GM19043 (cell line): Measurements from ENCODE around the gene GADD45GIP1.
A peak's percentile ranks its signal among the peaks of the same experiment; 100 is the strongest.
"Not testable (repeated sequence)": the region's sequence is repeated elsewhere in the genome, so short reads cannot be mapped to it uniquely, and the experiment has no call there.

Source experiments
- ATAC-seq: cut with Tn5 transposase; IDR thresholded peaks from one replicate; pipeline ENCODE4 v1.9.1; 2021; ENCODE audit warnings: low read depth; ENCODE audit not compliant: unreplicated experiment

The GADD45GIP1 gene

DNA sequence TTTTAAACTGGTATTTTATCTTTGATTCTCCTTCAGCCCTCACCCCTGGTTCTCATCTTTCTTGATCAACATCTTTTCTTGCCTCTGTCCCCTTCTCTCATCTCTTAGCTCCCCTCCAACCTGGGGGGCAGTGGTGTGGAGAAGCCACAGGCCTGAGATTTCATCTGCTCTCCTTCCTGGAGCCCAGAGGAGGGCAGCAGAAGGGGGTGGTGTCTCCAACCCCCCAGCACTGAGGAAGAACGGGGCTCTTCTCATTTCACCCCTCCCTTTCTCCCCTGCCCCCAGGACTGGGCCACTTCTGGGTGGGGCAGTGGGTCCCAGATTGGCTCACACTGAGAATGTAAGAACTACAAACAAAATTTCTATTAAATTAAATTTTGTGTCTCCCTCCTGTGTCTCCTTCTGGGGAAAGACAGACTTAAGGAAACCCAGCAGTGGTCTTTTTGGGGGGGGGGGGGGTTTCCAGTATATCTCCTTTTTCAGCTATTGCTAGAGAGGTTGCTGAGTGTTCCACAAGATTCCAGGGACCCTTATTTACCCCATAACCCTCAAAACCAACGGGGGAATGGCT, 12.8 kb downstream of the GADD45GIP1 start:
- no peak for ATAC-seq

DNA sequence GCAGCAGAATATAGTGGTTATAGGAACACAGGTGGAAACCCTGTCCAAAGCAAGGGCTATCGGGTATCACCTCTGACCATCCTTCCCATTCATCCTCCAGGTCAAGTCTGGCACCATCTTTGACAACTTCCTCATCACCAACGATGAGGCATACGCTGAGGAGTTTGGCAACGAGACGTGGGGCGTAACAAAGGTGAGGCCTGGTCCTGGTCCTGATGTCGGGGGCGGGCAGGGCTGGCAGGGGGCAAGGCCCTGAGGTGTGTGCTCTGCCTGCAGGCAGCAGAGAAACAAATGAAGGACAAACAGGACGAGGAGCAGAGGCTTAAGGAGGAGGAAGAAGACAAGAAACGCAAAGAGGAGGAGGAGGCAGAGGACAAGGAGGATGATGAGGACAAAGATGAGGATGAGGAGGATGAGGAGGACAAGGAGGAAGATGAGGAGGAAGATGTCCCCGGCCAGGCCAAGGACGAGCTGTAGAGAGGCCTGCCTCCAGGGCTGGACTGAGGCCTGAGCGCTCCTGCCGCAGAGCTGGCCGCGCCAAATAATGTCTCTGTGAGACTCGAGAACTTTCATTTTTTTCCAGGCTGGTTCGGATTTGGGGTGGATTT, 13.5 kb downstream of the GADD45GIP1 start:
- no peak for ATAC-seq

DNA sequence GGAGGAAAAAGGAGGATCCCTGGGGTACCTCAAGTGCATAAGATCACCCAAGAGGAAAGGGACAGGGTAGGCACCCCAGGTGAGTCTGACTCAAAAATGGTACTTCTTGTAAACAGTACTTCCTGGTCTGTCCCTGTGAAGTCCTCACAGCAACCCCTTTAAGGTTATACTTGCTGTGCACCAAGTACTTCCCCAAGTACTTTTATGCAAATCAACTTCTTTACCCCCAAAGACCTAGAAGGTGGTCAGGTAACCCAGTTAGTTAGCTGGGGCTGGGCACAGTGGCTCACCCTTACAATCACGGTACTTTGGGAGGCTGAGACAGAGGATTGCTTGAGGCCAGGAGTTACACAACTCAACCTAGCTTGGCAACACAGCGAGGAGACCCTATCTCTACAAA, 16.1 kb downstream of the GADD45GIP1 start:
- ATAC-seq: no peak

DNA sequence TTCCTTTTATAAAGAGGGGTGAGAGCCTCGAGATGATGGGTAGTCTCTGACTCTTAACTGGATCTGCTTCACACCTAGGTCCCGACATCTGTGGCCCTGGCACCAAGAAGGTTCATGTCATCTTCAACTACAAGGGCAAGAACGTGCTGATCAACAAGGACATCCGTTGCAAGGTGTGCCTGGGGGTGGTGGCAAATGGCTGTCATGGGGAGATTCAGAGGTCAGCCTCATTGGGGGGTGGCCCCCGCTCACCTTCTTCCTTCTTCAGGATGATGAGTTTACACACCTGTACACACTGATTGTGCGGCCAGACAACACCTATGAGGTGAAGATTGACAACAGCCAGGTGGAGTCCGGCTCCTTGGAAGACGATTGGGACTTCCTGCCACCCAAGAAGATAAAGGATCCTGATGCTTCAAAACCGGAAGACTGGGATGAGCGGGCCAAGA, 17.0 kb downstream of the GADD45GIP1 start:
- no peak for ATAC-seq

DNA sequence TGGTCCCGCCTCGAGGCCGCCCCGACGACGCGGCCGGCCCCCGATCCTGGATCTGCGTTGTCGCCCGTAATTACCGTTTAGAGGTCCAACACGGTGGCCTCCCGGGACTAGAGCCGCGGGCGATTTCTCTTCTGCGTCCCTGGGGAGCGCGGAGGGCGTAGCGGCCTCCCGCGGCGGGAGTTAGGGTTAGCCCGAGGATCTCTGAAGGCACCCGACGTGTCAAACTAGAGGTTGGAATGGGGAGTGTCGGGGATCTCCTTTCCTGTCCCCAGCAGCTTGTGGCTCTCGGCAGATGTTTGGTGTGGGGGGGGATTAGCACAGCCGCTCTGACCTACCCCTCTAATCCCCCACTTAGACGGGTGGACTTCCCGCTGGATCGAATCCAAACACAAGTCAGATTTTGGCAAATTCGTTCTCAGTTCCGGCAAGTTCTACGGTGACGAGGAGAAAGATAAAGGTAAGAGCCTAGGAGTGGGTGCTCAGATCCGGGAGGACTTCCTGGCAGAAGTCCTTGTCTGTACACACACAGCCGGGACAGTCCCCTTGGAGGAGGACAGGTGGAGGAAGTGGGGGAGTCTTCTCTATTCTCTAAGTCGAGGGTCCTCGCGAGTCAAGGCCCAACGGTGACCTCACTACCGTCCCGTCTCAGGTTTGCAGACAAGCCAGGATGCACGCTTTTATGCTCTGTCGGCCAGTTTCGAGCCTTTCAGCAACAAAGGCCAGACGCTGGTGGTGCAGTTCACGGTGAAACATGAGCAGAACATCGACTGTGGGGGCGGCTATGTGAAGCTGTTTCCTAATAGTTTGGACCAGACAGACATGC, 18.0 kb downstream of the GADD45GIP1 start:
- ATAC-seq: no peak

DNA sequence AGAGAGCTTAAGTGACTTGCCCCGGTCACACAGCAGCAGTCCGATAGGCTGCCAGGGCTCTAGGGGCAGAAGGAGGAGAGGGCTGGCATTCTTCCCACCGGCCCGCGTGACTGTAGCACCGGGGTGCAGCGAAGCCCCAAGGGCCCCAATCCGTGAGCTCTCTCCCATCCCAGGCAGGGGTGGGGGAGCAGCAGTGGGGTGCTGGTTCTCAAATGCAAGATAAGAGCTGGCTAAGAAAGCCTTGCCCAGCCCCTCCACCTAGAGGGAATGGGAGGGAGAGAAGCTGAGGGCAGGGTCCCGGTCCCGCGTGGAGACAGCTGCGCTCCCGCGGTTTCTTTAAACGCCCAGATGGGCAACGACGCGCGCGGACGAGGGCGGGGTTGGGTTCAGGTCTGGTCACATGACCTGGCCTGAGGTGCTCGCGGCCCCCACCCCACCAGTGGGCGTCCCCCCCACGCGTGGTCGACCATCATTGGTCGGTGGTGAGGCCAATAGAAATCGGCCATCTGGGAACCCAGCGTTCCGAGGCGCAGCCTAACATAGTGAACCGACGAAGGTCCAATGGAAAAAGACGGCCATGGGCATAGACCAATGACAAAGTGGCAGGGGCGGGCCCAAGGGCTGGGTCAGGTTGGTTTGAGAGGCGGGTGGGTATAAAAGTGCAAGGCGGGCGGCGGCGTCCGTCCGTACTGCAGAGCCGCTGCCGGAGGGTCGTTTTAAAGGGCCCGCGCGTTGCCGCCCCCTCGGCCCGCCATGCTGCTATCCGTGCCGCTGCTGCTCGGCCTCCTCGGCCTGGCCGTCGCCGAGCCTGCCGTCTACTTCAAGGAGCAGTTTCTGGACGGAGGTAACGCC, 18.9 kb downstream of the GADD45GIP1 start, which contains the start of gene CALR:
TSS of gene CALR (plus strand) at position 683 of the 852 bp plus-strand sequence. CDS start at position 754, 71 bp downstream.
- peak; percentile 83 for ATAC-seq

DNA sequence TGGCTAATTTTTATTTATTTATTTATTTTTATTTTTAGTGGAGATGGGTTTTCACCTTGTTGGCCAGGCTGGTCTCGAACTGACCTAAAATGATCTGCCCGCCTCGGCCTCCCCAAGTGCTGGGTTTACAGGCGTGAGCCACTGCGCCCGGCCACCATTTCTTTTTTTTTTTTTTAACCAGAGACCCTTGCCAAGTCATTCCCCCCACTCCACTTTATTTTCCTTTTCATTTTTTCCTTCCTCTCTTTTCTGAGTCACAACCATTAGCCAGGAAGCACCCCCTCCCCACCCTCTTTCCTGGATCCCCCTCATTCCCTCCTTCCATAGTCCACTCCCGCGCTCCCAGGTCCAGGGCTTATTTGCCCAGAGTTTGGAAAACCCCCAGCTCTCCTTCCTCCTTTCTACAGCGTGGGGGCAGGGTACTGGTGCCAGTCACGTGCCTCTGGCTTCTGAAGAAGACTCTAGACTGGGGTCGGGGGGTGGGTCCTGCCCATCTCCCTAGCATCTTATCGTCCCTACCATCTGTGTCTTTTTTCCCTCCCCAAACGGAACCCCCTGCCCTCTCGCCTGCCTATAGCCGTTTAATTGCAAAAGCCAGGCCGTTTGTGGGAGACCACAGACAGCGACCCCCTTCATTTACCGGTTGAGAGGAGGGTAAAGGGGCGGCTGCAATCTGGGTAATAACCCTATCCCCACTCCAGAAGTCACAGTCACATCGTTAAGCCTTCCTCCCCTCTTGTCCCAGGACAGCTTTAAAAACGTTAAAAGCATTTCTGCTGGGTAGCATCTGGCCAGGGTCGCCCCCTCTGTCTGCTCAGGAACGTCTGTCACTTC, 19.7 kb downstream of the GADD45GIP1 start:
- no peak for ATAC-seq

DNA sequence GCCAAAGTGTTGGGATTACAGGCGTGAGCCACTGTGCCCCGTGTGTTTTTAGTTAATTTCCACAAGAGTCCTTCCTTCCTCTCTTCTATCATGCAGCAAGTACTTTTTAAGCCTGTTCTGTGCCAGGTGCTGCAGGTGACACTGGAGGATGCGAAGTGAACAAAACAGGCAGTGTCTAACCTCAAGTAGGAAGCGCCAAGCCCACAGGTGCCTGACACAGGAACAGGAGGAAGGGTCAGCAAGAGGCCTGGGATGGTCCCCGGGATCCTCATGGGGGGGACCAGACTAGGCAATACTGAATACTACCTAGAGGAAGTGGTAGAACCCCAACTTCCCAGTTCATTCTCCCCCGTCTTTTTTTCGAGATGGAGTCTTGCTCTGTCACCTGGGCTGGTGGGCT, 20.4 kb downstream of the GADD45GIP1 start:
- ATAC-seq: no peak

DNA sequence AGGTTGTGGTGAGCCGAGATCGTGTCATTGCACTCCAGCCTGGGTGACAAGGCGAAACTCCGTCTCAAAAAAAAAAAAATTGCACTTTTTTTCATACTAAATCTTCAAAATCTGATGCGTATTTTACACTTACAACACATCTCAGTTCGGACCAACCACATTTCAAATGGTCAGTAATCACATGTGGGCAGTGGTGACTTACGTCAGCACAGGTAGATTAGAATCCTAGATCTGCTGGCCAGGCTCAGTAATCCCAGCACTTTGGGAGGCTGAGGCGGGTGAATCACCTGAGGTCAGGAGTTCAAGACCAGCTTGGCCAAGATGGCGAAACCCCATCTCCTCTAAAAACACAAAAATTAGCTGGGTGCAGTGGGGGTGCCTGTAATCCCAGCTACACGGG, 22.0 kb downstream of the GADD45GIP1 start:
- no peak for ATAC-seq

DNA sequence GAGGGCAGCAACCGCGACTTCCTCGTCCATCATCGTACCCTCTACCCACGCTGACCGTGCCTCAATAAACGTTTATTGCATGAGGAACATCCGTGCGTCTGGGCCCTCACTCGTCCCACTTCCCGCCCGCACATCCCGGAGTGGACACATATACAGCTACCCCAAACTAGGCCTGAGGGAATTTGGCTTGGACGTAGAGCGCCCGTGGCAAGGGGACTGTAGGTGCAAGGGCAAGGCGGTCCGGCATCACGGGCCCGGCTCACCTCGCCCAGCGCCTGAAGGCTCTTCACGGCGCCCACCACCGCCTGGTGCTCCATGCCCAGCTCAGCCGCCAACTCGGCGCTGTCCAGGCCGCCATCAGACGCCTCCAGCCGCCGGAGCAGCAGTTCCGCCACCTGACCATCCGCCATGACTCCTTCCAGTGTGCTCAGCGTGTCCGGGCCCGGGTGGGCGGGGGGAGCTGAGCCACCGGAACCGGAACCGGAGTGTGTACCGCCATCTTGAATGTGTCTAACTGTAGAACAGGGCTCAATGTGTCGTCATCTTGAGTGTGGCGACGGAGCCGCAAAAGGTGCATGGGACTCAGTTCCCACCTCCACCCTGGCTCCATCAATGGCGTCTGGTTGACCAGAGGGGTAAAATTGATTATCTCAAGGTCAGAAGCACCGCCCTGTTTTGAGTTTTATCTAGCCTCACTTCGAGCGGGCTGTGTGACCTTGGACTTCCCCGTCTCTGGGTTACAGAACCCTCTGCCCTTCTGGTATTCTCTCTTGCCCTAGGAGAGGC, 23.5 kb downstream of the GADD45GIP1 start, which contains the start of gene FARSA:
TSS of gene FARSA (minus strand) at position 425 of the 786 bp plus-strand sequence. CDS start at position 410, 15 bp downstream.
- ATAC-seq: no peak

DNA sequence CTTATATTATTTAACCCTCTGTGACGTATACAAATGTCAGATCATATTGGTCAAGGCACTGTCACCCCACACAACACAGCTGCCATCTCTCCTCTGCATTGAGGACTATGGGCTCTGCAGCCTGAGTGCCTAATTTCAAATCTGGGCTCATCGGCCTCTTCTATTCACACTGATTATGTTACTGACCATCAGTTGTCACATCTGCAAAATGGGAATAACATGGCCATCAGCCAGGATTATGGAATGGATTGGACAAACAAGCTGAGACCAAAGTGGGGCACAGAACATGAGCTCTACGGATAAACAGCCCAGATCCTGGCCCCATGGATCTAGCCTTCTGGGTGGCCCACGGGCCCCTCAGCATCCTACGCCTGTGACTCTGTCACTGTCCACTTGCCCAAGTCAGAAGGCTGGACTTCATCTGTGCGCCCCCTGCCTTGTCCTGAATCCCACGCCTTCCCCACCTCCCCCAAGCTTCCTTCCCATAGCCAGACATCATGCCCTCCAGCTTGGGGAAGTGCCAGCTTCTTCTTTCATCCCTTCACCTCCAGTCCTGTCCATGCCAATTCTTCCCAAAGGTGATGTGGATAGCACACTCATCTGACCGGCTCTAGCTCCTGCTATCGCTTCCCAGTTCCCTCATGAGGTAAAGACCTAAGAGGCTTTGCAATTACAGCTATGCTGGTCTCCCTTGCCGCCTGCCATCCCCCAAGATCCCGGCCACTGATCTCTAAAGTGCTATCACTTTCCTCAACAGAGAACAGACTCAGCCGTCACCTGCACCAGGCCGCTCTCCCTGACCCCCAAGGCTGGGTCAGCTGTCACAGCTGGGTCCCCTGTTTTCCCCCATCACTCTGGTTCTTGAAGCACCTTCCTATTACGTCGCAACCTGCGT, 24.4 kb downstream of the GADD45GIP1 start:
- ATAC-seq: no peak

DNA sequence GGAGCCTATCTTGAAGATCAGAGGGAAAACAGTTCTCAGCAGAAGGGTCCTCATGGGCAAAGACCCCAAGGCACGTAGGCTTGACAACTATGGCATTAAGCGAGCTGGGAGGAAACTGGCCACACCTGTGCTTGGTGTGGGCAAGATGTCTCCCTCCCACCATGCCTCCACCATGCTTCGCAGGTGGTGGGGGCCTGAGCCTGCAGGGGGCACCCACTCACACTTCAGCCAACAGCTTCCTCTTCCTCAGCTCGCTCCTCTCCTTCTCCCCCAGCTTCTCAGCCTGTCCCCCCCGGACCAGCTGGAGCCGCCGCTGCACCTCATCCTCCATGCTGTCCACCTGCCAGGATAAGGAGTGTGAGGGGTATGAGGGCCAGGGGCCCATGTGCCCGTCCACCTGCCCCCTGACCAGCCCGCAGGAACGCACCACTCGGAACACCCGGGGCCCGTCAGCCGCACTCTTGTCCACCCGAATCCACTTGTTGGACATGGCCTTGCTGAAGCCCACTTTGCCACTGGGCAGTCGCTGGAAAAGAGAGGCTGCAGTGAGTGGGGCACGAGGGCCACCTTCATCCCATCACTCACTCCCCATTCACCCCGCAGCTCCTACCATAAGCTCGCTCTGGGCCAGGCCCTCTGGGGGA, 26.9 kb downstream of the GADD45GIP1 start:
- no peak for ATAC-seq

DNA sequence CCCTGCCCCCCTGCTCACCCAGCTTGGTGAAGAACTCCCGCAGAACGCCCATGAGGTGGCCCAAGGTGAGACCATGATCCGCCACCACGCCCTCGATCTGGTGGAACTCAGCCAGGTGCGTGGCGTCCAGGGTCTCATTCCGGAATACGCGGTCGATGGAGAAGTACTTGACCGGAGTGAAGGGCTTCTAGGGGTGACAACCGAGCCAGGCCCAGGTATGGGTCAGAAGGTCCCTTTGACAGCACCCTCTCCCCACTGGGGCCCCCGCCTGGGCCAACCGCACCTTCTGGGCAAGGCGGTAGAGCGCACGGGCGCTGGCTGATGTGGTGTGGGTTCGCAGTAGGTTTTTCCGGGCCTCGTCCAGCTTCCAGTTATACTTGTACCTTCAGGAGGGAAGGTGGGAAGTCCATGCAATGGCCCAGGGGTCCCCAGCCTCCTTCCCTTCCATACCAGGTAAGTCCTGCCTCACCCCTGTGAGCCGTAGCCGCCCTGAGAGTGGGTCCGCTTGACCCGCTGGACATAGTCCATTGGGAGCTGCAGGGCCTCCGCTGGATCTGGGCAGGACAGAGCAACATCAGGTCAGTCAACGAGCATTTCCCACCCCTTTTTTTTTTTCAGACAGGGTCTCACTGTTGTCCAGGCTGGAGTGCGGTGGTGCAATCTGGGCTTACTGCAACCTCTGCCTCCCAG, 32.3 kb downstream of the GADD45GIP1 start:
- ATAC-seq: no peak

DNA sequence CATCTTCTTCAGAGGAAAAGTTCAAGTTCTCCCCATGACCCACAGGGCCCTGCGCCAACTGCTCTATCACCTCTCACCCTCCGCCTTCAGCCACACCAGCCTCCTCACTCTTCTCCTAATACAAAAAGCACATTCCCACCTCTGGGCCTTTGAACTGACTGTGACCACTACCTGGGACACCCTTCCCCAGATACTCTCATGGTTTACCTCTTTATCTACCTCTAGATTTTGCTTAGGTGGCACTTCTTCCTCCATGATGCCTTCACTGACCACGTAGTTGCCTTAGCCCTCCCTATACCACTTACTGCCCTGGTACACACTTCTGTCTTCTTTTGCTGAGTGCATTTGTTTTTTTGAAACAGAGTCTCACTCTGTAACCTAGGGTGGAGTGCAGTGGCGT, 34.1 kb downstream of the GADD45GIP1 start:
- no peak for ATAC-seq

DNA sequence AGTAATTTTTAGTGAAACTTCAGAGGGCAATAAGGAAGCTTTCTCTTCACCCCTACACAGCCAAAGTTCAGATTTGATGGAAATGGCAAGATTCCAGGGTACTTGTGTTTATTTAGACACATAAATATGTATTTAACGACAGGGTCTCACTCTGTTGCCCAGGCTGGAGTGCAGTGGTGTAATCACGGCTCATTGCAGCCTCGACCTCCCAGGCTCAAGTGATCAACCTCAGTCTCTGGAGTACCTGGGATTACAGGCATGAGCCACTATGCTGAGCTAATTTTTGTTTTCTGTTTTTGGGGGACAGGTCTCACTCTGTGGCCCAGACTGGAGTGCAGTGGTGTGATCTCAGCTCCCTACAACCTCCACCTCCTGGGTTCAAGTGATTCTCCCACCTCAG, 36.0 kb downstream of the GADD45GIP1 start:
- no peak for ATAC-seq

DNA sequence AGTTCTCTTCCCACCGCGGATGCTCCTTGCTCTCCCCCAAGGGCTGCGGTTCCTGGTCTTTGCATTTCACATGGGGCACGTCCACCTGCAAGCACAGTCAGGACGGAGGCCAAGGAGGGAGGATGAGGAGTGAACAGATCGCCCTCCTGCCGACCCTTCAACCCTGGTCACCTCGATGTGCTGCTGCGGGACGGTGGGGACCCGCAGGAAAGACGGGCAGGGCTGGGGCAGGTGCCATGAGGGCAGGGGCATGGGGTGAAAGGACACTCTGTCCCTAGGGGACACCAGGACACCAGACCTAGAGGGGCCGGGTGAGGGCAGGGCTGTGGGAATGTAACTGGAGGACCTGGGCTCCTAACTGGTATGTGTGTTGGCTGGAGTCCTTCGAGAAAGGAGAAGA, 38.8 kb downstream of the GADD45GIP1 start:
- ATAC-seq: no peak

DNA sequence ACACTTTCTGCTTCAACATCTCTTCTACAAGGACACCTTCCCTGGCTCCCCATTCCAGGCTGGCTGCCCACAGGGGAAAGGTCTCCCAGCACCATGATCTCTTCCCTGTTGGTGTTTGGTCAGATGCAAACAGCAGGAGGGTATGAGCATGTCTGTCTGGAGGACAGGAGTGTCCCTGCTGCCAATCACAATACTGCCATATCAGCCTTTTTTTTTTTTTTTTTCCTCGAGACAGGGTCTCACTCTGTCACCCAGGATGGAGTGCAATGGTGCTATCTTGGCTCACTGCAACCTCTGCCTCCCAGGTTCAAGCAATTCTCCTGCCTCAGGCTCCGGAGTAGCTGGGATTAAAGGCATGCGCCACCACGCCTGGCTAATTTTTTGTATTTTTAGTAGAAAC, 41.2 kb downstream of the GADD45GIP1 start:
- not testable (repeated sequence) for ATAC-seq
